HCT116 (cell line): ENCODE data around the gene C2orf81. TPM values are rescaled to one million over a fixed set of nuclear protein-coding genes. Genes with fewer than 3 reads are reported as not detected.

Source experiments
- ATAC-seq: fragments of 200-7000 bp; cut with Tn5 transposase; 2 replicates; pipeline ENCODE4 v1.9.1; 2020; ENCODE audit warnings: mild to moderate bottlenecking, moderate library complexity
- BruUV-seq: library from RNA; stranded (reverse); fragments of 400-500 nt; replicated peaks from 2 replicates; lab custom pipeline; 2021; lab: Mats Ljungman, UMichigan
- CTCF ChIA-PET: fragments of 300-600 bp; sonication (Branson Sonifier 250); formaldehyde crosslinking; loops from one replicate; lab custom pipeline; 2021; ENCODE audit warnings: antibody characterized with exemption; lab: Charles Lee
- POLR2A ChIA-PET: fragments of 300-600, 350-600 bp; sonication (Branson Sonifier 250); formaldehyde crosslinking; loops from one replicate; lab custom pipeline; 2021; ENCODE audit warnings: antibody characterized with exemption; lab: Charles Lee
- RAD21 ChIA-PET, 2 experiments: fragments of 300-600 bp; sonication (Branson Sonifier 250); formaldehyde crosslinking; loops; one replicate each; lab custom pipeline; 2023; ENCODE audit warnings: low total read pairs in 2 of 2; ENCODE audit not compliant: uncharacterized antibody in 2 of 2, unreplicated experiment in 2 of 2, low non-redundant PET in 1 of 2; lab: Charles Lee
- DNase-seq: peaks from one replicate; pipeline ENCODE4 v3.0.0-alpha.2; 2010; ENCODE audit warnings: low read depth, low spot score
- H2AFZ ChIP-seq: fragments of 200-600 bp; shearing (Covaris generic), sonication (generic); 2 replicates; pipeline ENCODE4 v1.6.1; 2017; ENCODE audit warnings: low read depth, mixed run types, mixed read lengths, antibody characterized with exemption, low read length; ENCODE audit not compliant: poor library complexity, severe bottlenecking
- H3K27ac ChIP-seq: 2 replicates; pipeline ENCODE4 v1.5.1; 2012; ENCODE audit warnings: low read depth, low read length
- H3K27me3 ChIP-seq: fragments of 200-600 bp; sonication (generic); 2 replicates; pipeline ENCODE4 v1.6.1; 2016; ENCODE audit warnings: mixed run types, low read length, mixed read lengths; ENCODE audit not compliant: insufficient read depth
- H3K36me3 ChIP-seq, 2 experiments: fragments of 200-500 bp in 1 of 2; fragments of 200-600 bp in 1 of 2; sonication (Bioruptor generic) in 1 of 2; sonication (generic) in 1 of 2; 2 replicates each; pipeline versions ENCODE4 v1.5.1 to v1.6.1; 2014 to 2016; ENCODE audit warnings: low read length in 2 of 2, inconsistent platforms in 1 of 2, mixed read lengths in 1 of 2, mixed run types in 1 of 2; ENCODE audit not compliant: insufficient read depth in 2 of 2, control insufficient read depth in 1 of 2
- H3K4me1 ChIP-seq, 2 experiments: fragments of 200-600 bp in 1 of 2; sonication (generic) in 1 of 2; 2 replicates each; pipeline versions ENCODE4 v1.5.1 to v1.6.1; 2012 to 2017; ENCODE audit warnings: low read length in 2 of 2, inconsistent platforms in 1 of 2, mild to moderate bottlenecking in 1 of 2, mixed read lengths in 1 of 2, mixed run types in 1 of 2, moderate library complexity in 1 of 2; ENCODE audit not compliant: insufficient read depth in 2 of 2, control insufficient read depth in 1 of 2
- H3K4me2 ChIP-seq: fragments of 200-600 bp; sonication (generic); 2 replicates; pipeline ENCODE4 v1.6.1; 2017; ENCODE audit warnings: mixed run types, low read length, mixed read lengths
- H3K4me3 ChIP-seq, 2 experiments: fragments of 200-600 bp in 1 of 2; sonication (generic) in 1 of 2; replicated peaks in 1 of 2; 2 replicates each; pipeline ENCODE4 v1.5.1; 2011 to 2016; ENCODE audit warnings: low read length in 2 of 2, control low read depth in 1 of 2, low read depth in 1 of 2, mild to moderate bottlenecking in 1 of 2, mixed read lengths in 1 of 2, mixed run types in 1 of 2
- H3K79me2 ChIP-seq: fragments of 200-600 bp; sonication (generic); 2 replicates; pipeline ENCODE4 v1.6.1; 2017; ENCODE audit warnings: mild to moderate bottlenecking, mixed run types, low read length, moderate library complexity, mixed read lengths; ENCODE audit not compliant: insufficient read depth
- H3K9ac ChIP-seq: fragments of 200-600 bp; sonication (generic); 2 replicates; pipeline ENCODE4 v1.6.1; 2016; ENCODE audit warnings: low read length, mixed read lengths
- H3K9me2 ChIP-seq: fragments of 200-600 bp; sonication (generic), shearing (Covaris generic); 2 replicates; pipeline ENCODE4 v1.6.1; 2017; ENCODE audit warnings: mixed run types, mild to moderate bottlenecking, moderate library complexity; ENCODE audit not compliant: insufficient read depth
- H3K9me3 ChIP-seq, 2 experiments: fragments of 200-500 bp in 1 of 2; fragments of 200-600 bp in 1 of 2; sonication (Bioruptor generic) in 1 of 2; sonication (generic) in 1 of 2; 2 replicates each; pipeline ENCODE4 v1.6.1; 2014 to 2017; ENCODE audit warnings: low read length in 2 of 2, mixed read lengths in 2 of 2, inconsistent platforms in 1 of 2, low read depth in 1 of 2, mild to moderate bottlenecking in 1 of 2, mixed run types in 1 of 2, moderate library complexity in 1 of 2; ENCODE audit not compliant: control insufficient read depth in 1 of 2, insufficient read depth in 1 of 2
- H4K20me1 ChIP-seq: fragments of 200-600 bp; sonication (generic), shearing (Covaris generic); 2 replicates; pipeline ENCODE4 v1.6.1; 2017; ENCODE audit warnings: mixed run types, mild to moderate bottlenecking, moderate library complexity; ENCODE audit not compliant: insufficient read depth
- EGR1 ChIP-seq: IDR thresholded peaks from 2 replicates; pipeline ENCODE4 v1.6.1; 2012; ENCODE audit warnings: low read depth
- ELF1 ChIP-seq: IDR thresholded peaks from 2 replicates; pipeline ENCODE4 v1.6.1; 2012; ENCODE audit warnings: low read depth, borderline replicate concordance
- EZH2phosphoT487 ChIP-seq: fragments of 200-600 bp; IDR thresholded peaks from 2 replicates; pipeline ENCODE4 v1.6.1; 2018; ENCODE audit warnings: antibody characterized with exemption, borderline replicate concordance
- JUND ChIP-seq: IDR thresholded peaks from 2 replicates; pipeline ENCODE4 v1.6.1; 2012
- POLR2A ChIP-seq: IDR thresholded peaks from 2 replicates; pipeline ENCODE4 v1.7.0; 2011; ENCODE audit warnings: borderline replicate concordance; ENCODE audit not compliant: insufficient read depth, insufficient read length; ENCODE audit errors: extremely low read depth
- RAD21 ChIP-seq: IDR thresholded peaks from 2 replicates; pipeline ENCODE4 v1.6.1; 2012; ENCODE audit warnings: low read depth, mild to moderate bottlenecking
- SP1 ChIP-seq: IDR thresholded peaks from 2 replicates; pipeline ENCODE4 v1.6.1; 2012; ENCODE audit warnings: low read depth
- SRF ChIP-seq: IDR thresholded peaks from 2 replicates; pipeline ENCODE4 v1.6.1; 2012; ENCODE audit warnings: low read depth
- YY1 ChIP-seq: IDR thresholded peaks from 2 replicates; pipeline ENCODE4 v1.6.1; 2011; ENCODE audit warnings: low read length, low read depth, moderate library complexity, mild to moderate bottlenecking; ENCODE audit not compliant: insufficient replicate concordance; ENCODE audit errors: extremely low read depth
- intact Hi-C: fragments of 100-400 bp; cut with micrococcal nuclease; formaldehyde crosslinking; loops from 2 replicates; pipeline ENCODE4 v1.10.0; 2022
- total RNA-seq: library from RNA; stranded (reverse); gene quantifications from one replicate; pipeline ENCODE4 v1.2.1, GENCODE V29; 2021; ENCODE audit not compliant: unreplicated experiment

Gene C2orf81
- total RNA-seq, 1 experiment from 2014 or later = 6.5 TPM

- TF ChIP-seq POLR2A (no peak), JUND (no peak)
Measured at GRCh38 chr2:74430502-74430901, 9.1 kb upstream of the C2orf81 start (continued).

GRCh38 chr2:74429487-74430451 lies 8.3 kb upstream of the C2orf81 start:
- Histone ChIP-seq H3K79me2 (peaks cover 31% of the 10 kb centered on the region), H3K4me3 (no peak overlapping the region), H3K4me2 (no peak overlapping the region), H2AFZ (no peak overlapping the region), H4K20me1 (no peaks in the 10 kb centered on the region), H3K9me3 (no peaks in the 10 kb centered on the region)
- intact Hi-C loops = no loop called here
- no peak for DNase-seq
- CTCF ChIA-PET = no interaction called here
- TF ChIP-seq YY1 = no peak
- TF ChIP-seq EZH2phosphoT487 = no peak
- TF ChIP-seq EGR1 = no peak
- no peak for TF ChIP-seq SRF
- no peak for TF ChIP-seq RAD21
- no peak for TF ChIP-seq ELF1
- no peak for TF ChIP-seq SP1
- TF ChIP-seq, all 23 proteins: peak for 0
- Histone ChIP-seq H3K36me3 (peaks cover 43 to 59% of the 10 kb centered on the region in 2 experiments), H3K9me2 (no peaks in the 10 kb centered on the region), H3K27ac (no peak overlapping the region), H3K4me1 (peaks cover 0 to 9% of the 10 kb centered on the region in 2 experiments; a peak in 2 of 4 replicates), H3K9ac (no peak overlapping the region), H3K27me3 (no peaks in the 10 kb centered on the region)
- no TSS peak for BruUV-seq
- ChIA-PET POLR2A (interaction anchor here (1.8 kb wide), 1 partner anchor 11 kb away, joined by 7 read pairs; no protein-coding TSS in a partner anchor), RAD21 (no interaction called here)
- ATAC-seq = no peak
